ENCODE data around the gene SESTD1.
"Not testable (repeated sequence)": the region's sequence is repeated elsewhere in the genome, so short reads cannot be mapped to it uniquely, and the experiment has no call there.

Gene SESTD1

DNA sequence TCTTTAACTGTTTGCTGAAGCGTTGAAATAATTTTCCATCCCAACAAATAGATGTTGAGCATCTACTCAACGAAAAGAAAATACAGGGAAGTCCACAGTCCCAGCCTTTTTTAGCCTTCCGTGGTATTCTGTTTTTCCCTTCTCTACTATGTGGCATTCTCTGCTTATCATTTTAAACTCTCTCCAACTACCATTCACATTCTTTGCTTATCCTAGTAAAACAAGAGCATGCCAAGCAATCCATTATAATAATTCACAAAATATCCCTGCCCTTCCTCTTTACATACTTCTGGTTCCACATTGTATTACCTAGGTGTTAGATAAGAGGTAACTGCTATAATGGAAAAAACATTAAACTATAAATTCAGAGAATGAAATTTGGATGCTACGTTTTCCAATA, 1.6 kb upstream of the SESTD1 start:
- no peak for DNase-seq (ENCODE audit: low read depth in 2 of 3, low spot score in 1 of 3)

- no peak for DNase-seq (ENCODE audit: low read depth in 2 of 3, low spot score in 1 of 3)
Observed at GRCh38 chr2:179265082-179265510, 464 bp upstream of the SESTD1 start.

GRCh38 chr2:179263446-179264367, 925 bp downstream of the SESTD1 start:
- peak in 2 of 3 donors; percentile 8 for DNase-seq (ENCODE audit: low read depth in 2 of 3, low spot score in 1 of 3)

GRCh38 chr2:179263015-179263414, 1.6 kb downstream of the SESTD1 start:
- DNase-seq (ENCODE audit: low read depth in 2 of 3, low spot score in 1 of 3): no peak

DNA sequence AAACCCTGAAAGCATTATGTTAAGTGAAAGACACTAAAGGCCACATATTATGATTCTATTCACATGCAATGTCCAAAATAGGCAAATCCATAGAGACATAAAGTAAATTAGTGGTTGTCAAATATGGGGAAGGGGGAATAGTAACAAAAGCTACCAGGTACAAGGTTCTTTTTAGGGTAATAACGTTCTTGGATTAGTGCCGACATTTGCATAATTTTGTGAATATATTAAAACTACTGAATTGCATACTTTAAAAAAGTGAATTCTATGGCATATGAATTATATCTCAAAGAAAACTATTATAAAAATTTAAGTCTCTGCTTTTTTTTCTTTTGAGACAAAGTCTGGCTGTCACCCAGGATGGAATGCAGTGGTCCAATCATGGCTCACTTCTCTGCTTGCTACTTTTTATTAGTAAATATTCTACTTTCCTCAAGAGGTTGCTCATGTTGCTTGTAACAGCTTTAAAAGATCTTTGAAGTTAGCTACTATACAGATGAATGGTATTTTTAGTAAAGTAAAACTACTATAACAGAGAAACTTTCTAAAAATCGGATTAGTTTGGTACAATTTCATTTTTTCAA, 2.5 kb downstream of the SESTD1 start:
- DNase-seq (ENCODE audit: low read depth in 2 of 3, low spot score in 1 of 3): no peak

DNA sequence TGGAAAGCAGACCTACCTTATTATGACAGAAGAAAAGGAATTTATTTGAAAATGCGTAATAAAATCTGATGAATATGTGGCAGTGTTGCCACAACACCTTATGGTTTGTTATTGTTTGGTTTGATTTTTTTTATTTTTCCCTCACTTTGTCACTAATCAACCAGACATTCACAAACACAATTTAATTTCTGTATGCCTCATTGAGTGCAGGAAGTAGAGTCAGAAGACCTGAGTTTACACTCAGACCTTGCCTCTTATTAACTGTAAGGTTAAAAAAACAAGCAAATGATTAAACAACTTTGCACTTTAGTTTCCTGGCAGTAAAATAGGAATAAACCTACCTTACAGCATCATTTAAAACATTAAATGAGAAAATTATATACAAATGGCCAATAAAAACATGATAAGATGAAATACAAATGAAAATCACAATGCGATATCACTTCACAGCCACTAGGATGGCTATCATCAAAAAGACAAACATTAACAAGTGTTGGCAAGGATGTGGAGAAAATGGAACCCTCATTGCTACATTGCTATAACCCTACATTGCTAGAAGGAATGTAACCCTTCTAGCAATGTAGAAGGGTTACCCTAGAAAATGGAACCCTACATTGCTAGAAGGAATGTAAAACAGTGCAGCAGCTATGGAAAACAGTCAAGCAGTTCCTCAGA, 3.3 kb downstream of the SESTD1 start:
- DNase-seq (ENCODE audit: low read depth in 2 of 3, low spot score in 1 of 3): no peak

DNA sequence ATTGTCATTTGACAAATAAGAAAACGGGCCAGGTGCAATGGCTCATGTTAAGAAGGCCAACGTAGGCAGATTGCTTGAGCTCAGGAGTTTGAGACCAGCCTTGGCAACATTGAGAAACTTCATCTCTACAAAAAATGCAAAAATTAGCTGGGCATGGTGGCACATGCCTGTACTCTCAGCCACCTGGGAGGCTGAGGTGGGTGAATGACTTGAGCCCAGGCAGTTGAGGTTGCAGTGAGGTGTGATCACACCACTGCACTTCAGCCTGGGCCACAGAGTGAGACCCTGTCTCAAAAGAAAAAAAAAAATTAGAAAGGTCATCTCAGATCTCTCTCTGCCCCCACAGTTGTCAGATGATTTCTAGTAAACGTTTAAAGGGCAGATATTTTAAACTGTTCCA, 4.4 kb downstream of the SESTD1 start:
- DNase-seq (ENCODE audit: low read depth in 2 of 3, low spot score in 1 of 3): no peak

DNA sequence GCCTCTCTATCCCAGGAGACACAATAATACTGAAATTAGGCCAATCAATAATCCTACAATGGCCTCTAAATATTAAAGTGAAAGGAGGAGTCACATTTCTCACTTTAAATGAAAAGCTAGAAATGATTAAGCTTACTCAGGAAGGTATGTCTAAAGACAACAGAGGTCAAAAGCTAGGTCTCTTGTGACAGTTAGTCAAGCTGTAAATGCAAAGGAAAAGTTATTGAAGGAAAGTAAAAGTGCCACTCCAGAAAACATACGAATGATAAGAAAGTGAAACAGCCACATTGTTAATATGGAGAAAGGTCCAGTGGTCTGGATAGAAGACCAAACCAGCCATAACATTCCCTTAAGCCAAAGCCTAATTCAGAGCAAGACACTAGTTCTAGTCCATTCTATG, 9.5 kb downstream of the SESTD1 start:
- DNase-seq (ENCODE audit: low read depth in 2 of 3, low spot score in 1 of 3): no peak

- no peak for DNase-seq (ENCODE audit: low read depth in 2 of 3, low spot score in 1 of 3)
Observed at GRCh38 chr2:179253226-179253625, 11.4 kb downstream of the SESTD1 start.

DNA sequence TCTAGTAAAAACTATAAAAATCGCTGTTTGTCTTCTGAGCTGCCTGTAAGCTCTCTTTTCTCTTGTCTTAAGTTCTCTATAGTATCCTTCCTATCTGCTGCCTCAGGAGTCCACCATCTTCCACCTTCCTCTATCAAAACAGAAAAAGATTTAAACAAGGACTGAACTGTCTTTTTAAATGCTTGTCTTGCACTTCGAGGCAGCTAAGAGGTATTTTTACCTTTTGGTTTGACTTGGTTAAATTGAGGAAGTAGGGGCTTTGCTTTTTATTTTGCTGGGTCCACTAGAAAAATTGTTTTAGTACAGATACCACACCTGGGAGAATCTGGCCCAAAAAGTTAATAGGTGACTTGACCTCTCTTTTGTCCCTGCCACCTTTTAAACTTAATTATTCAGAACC, 12.2 kb downstream of the SESTD1 start:
- DNase-seq (ENCODE audit: low read depth in 2 of 3, low spot score in 1 of 3): no peak

DNA sequence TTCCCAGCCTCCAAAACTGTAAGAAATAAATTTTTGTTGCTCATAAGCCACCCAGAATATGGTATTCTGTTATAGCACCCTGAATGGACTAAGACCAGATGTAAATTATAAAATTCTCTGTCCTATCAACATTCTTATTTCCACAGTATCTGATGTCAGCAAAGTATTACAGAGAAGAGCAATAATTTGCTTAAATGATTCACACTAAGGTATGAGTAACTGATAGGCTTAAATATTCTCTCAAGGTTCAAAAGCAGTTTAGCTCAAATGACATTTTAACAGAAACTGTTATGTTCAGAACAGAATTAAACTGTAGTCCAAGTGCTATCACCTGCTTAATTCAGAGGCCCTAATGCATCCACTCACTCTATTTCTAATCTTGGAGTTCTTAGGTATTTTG, 12.8 kb downstream of the SESTD1 start:
- no peak for DNase-seq (ENCODE audit: low read depth in 2 of 3, low spot score in 1 of 3)

DNA sequence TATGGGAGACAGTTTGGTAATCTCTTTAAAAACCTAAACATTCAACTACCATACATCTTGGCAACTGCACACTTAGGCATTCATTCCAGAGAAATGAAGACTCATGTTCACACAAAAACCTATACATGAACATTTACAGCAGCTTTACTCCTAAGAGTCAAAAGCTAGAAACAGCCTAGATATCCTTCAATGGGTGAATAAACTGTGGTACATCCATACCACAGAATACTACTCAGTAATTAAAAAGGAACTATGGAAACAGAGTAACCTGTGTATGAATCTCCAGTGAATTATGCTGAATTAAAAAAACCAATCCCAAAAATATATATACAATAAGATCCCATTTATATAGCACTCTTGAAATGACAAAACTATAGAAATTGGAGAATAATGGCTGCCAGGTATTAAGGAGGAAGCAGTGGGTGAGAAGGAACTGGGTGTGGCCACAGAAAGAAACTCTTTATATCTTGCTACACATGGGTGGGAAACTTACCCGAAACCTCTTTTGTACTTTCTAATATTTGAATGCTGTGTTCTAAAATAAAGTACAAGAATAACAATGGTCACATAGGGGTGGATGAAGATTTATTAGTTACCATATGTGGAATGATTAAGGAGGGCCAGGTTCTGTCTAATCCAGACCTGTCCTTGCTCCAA, 13.7 kb downstream of the SESTD1 start:
- no peak for DNase-seq (ENCODE audit: low read depth in 2 of 3, low spot score in 1 of 3)

- DNase-seq (ENCODE audit: low read depth in 2 of 3, low spot score in 1 of 3): no peak
Observed at GRCh38 chr2:179250095-179250494, 14.5 kb downstream of the SESTD1 start.

- DNase-seq (ENCODE audit: low read depth in 2 of 3, low spot score in 1 of 3): no peak
Observed at GRCh38 chr2:179248024-179248348, 16.6 kb downstream of the SESTD1 start.

GRCh38 chr2:179247318-179248023, 17.2 kb downstream of the SESTD1 start:
- DNase-seq (ENCODE audit: low read depth in 2 of 3, low spot score in 1 of 3): no peak

DNA sequence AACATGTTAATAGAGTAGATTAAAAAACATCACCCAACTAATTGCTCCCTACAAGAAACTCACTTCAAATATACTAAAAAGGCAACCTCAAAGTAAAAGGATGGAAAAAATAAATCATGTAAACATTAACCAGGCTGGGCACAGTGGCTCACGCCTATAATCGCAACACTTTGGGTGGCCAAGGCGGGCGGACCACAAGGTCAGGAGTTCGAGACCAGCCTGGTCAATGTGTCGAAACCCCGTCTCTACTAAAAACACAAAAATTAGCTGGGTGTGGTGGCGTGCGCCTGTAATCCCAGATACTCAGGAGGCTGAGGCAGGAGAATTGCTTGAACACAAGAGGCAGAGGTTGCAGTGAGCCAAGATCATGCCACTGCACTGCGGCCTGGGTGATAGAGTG, 18.8 kb downstream of the SESTD1 start:
- not testable (repeated sequence) for DNase-seq (ENCODE audit: low read depth in 2 of 3, low spot score in 1 of 3)

- DNase-seq (ENCODE audit: low read depth in 2 of 3, low spot score in 1 of 3): no peak
Observed at GRCh38 chr2:179243046-179243445, 21.6 kb downstream of the SESTD1 start.

DNA sequence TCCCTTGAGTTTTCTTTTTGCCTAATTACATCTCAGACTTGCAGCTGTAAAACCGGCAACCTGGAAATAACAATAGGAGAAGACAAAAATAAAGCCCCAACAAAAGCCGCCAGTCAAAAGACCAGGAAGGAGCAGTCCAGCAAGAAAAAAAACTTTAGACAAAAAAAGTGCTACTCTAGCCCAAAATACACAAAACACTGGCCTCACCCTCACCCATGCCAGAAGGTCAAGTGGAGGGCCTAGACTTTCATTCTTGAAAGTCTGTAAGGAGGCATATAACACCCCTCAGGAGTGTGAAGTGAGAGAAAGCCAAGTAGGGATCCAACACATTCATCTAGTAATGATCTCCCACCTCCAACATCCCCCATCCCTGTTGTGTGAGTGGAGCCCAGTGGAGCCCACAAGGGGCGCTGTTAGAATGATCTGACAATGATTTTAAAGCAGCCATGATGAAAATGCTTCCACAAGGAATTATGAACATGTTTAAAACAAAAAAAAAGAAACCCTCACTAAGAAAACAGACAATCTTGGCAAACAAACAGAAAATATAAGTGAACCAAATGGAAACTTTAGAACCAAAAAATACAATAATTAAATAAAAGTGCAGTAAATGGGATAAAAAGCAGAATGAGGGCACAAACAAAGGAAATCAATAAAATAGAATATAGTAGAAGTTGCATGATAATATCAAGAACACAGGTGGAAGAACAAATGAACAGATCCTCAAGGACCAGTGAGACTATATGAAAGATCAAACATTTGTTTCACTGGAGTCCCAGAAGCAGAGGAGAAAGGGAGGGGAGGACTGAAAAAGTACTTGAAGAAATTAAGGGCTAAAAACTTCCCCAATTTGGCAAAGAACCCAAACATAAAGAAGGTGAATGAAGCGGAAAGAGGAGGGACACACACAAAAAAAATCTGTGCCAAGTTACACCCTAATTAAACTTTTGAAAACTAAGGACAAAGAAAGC, 23.9 kb downstream of the SESTD1 start:
- no peak for DNase-seq (ENCODE audit: low read depth in 2 of 3, low spot score in 1 of 3)

- no peak for DNase-seq (ENCODE audit: low read depth in 2 of 3, low spot score in 1 of 3)
Observed at GRCh38 chr2:179239838-179240237, 24.8 kb downstream of the SESTD1 start.

DNA sequence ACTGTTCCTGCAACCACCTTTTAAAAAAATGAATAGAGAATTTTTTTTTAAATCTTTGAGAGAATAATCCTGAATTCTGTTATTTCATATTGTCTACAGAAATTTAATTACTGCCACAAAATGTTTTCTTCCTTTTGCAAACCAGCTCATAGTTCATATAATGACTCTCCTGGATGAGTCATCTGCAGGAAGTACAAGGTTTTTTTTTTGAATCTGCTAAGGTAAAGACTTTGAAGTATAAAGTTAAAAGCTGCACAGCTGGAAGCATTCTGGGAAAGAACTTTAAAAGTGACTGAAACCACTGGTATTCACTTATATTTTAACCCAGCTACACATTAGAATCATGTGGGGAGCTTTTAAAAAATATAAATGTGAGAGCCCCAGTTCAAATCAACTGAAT, 25.4 kb downstream of the SESTD1 start:
- no peak for DNase-seq (ENCODE audit: low read depth in 2 of 3, low spot score in 1 of 3)

All from stimulated activated CD4-positive, alpha-beta T cell treated with anti-CD3 and anti-CD28 coated beads, Interleukin-12 subunit alpha, Interleukin-12 subunit beta, amount 100 ng/mL, for 48 hours (primary cell).